GM18951 (cell line): Measurements from ENCODE around the gene EVI2A.
"Not testable (repeated sequence)": the region's sequence is repeated elsewhere in the genome, so short reads cannot be mapped to it uniquely, and the experiment has no call there.

Source experiments
- POLR2A ChIP-seq: IDR thresholded peaks from 4 replicates; pipeline ENCODE4 v1.6.1; 2011; ENCODE audit warnings: mild to moderate bottlenecking; ENCODE audit not compliant: insufficient read length, insufficient read depth; ENCODE audit errors: extremely low read depth
- in situ Hi-C: fragments of 300-500 bp; cut with MboI; formaldehyde crosslinking; loops from one replicate; pipeline ENCODE4 v1.12.0; 2022; ENCODE audit warnings: low sequenced_read_pairs, mixed read lengths, inconsistent platforms; ENCODE audit not compliant: unreplicated experiment

The EVI2A gene

GRCh38 chr17:31299624-31300023 is 21.8 kb downstream of the EVI2A start:
- TF ChIP-seq POLR2A, result no peak
- in situ Hi-C loops, result no loop called here

GRCh38 chr17:31297090-31297489 is 24.3 kb downstream of the EVI2A start, which contains the start of gene OMG:
Gene OMG, minus strand, starts transcription at chr17:31297239. Its CDS starts 908 bp downstream, at chr17:31296331.
- in situ Hi-C loops, result no loop called here
- TF ChIP-seq POLR2A, result no peak

GRCh38 chr17:31296142-31296541 is 25.3 kb downstream of the EVI2A start:
- no peak for TF ChIP-seq POLR2A
- in situ Hi-C loops, result no loop called here

- in situ Hi-C loops, result no loop called here
- TF ChIP-seq POLR2A, result no peak
Observed at GRCh38 chr17:31295489-31295871, 25.9 kb downstream of the EVI2A start.

GRCh38 chr17:31294820-31295488 is 26.5 kb downstream of the EVI2A start:
- TF ChIP-seq POLR2A, result no peak
- in situ Hi-C loops, result no loop called here

- TF ChIP-seq POLR2A, result no peak
- in situ Hi-C loops, result no loop called here
Observed at GRCh38 chr17:31294231-31294630, 27.2 kb downstream of the EVI2A start.

DNA sequence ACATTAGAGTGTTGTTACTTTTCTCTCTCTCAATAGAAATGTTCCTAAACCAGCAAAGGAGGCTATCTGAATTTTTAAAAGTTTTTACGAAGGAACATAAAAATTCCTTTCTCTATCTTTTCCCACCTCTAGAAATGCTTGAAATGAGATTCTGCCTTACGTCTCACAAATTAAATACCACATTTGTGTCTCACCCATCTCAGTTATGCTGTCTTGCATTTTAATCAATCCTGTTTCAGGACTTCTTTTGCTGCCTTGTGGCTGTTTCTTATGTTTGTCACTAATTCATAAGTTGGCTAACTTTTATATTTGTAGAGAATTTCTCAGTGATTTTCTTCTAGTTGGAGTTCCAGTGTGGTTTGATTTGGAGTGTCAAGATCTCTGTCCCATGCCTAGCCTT is 27.8 kb downstream of the EVI2A start:
- in situ Hi-C loops, result no loop called here
- no peak for TF ChIP-seq POLR2A

GRCh38 chr17:31291820-31292219 is 29.6 kb downstream of the EVI2A start:
- in situ Hi-C loops, result no loop called here
- TF ChIP-seq POLR2A, result no peak

DNA sequence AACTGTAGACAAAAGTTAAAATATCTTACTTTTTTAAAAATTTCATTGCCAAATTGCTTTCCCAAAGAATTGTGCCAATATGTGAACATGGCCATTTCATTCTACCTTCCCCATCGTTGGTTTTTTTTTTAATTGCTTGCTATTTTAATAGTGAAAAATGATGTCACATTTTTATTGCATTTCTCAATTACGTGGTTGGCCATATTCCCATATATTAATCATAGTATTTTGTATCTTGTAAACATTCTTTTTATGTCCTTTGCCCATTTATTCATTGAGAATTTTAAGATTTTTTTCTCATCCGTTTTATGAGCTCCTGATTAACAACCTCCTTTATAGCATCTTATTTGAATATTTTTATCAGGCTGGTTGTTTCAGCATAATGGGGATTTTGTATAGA is 31.6 kb downstream of the EVI2A start:
- in situ Hi-C loops, result no loop called here
- TF ChIP-seq POLR2A, result no peak

DNA sequence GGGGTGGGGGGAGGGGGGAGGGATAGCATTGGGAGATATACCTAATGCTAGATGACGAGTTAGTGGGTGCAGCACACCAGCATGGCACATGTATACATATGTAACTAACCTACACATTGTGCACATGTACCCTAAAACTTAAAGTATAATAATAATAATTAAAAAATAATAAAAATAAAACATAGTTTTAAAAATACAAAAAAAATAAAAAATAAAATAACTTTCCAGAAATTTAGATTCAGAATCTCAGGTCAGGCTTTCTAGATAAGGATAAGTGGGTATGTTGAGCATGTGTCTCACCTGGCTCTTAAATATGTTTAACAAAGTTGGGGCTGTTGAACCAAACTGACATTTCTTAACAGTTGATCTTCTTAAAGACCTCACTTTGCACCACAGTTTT is 33.5 kb downstream of the EVI2A start:
- in situ Hi-C loops, result not testable (repeated sequence)

GRCh38 chr17:31286587-31286986 is 34.8 kb downstream of the EVI2A start:
- no peak for TF ChIP-seq POLR2A
- in situ Hi-C loops, result no loop called here

DNA sequence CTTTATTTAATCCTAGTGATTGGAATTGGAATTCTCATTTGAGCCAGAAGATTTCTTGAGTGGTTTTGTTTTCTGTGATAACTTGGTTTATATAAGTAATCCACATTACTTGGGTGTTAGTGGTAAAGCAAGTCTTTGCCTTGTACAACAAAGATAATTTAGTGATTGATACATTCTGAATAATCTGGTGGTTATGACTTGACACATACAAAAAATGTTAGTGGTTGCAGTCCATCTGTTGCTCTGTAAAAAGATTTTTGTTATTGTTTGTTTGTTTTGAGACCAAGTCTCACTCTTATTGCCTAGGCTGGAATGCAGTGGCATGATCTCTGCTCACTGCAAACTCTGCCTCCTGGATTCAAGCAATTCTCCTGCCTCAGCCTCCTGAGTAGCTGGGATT is 37.6 kb downstream of the EVI2A start:
- no peak for TF ChIP-seq POLR2A
- in situ Hi-C loops, result no loop called here

GRCh38 chr17:31281061-31281460 is 40.4 kb downstream of the EVI2A start:
- no peak for TF ChIP-seq POLR2A
- in situ Hi-C loops, result no loop called here

DNA sequence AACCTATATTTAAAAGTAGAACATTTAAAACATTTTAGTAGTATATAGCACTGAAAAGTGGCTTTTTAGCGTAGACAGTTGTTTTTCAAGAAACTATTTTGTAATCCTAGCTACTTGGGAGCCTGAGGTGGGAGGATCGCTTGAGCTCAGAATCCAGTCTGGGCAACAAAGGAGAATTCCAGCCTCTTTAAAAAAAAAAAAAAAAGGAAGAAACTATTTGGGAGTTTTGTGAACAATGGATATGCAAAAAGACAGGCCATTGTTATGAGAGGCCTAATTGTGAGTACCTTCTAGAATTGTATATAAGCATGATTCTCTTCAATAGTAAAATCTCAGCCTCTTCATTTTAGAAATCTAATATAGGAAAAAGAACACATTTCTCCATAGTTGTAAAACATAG is 42.0 kb downstream of the EVI2A start:
- no peak for TF ChIP-seq POLR2A
- in situ Hi-C loops, result no loop called here

- in situ Hi-C loops, result no loop called here
- no peak for TF ChIP-seq POLR2A
Observed at GRCh38 chr17:31275116-31275515, 46.3 kb downstream of the EVI2A start.
